Measurements from ENCODE around the gene SNAPIN. TPM values are rescaled to one million over a fixed set of nuclear protein-coding genes. Genes with fewer than 3 reads are reported as not detected.

SNAPIN gene
- total and polyA plus RNA-seq, 9 of the 15 experiments (the other 6 are each of a cell fraction or from before 2014, with no cell fraction given) = 11.2 to 43.9 (median 32.3) TPM

DNA sequence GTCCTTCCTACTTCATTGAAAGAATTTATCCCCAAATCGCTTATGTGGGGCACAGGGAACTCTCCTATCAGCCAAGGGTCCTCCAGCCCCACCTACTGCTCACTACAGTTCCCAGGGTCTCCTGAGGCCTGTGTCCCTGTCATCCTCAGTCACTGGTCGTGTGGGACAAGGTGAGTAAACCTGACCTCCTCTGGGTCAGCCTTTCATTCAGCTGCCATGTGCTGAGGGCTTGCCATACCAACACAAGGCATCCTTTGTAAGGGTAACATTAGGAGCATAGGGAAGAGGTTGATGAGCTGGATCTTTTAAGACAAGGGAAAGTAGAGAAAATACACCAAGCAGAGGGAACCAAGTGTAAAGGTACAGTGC, 11.2 kb upstream of the SNAPIN start (continued):
- TF ChIP-seq, protein P1, sequence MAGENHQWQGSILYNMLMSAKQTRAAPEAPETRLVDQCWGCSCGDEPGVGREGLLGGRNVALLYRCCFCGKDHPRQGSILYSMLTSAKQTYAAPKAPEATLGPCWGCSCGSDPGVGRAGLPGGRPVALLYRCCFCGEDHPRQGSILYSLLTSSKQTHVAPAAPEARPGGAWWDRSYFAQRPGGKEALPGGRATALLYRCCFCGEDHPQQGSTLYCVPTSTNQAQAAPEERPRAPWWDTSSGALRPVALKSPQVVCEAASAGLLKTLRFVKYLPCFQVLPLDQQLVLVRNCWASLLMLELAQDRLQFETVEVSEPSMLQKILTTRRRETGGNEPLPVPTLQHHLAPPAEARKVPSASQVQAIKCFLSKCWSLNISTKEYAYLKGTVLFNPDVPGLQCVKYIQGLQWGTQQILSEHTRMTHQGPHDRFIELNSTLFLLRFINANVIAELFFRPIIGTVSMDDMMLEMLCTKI (IDR thresholded peaks at IDR 0.05; ENCODE audit: partially characterized antibody) = no peak
- TF ChIP-seq, protein P2, sequence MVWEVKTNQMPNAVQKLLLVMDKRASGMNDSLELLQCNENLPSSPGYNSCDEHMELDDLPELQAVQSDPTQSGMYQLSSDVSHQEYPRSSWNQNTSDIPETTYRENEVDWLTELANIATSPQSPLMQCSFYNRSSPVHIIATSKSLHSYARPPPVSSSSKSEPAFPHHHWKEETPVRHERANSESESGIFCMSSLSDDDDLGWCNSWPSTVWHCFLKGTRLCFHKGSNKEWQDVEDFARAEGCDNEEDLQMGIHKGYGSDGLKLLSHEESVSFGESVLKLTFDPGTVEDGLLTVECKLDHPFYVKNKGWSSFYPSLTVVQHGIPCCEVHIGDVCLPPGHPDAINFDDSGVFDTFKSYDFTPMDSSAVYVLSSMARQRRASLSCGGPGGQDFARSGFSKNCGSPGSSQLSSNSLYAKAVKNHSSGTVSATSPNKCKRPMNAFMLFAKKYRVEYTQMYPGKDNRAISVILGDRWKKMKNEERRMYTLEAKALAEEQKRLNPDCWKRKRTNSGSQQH (CRISPR knock-in tag; IDR thresholded peaks at IDR 0.05) = no peak
- TF ChIP-seq ZNF347 (CRISPR knock-in tag; IDR thresholded peaks at IDR 0.05; ENCODE audit: low read depth) (no peak), POLR2AphosphoS2 (IDR thresholded peaks at IDR 0.05; ENCODE audit: low read length) (peak; percentile 86; the same call in 1 of the 2 replicates), MTA1 (IDR thresholded peaks at IDR 0.05; ENCODE audit: borderline replicate concordance) (no peak), ZFX (CRISPR knock-in tag; IDR thresholded peaks at IDR 0.05) (no peak), RNF2 (IDR thresholded peaks at IDR 0.05) (no peak), RCOR1 (IDR thresholded peaks at IDR 0.05; ENCODE audit: borderline replicate concordance in 1 of 2, low read depth in 2 of 2, low read length in 2 of 2) (no peak), ZNF212 (CRISPR knock-in tag; IDR thresholded peaks at IDR 0.05) (no peak)
- TF ChIP-seq, protein P3, sequence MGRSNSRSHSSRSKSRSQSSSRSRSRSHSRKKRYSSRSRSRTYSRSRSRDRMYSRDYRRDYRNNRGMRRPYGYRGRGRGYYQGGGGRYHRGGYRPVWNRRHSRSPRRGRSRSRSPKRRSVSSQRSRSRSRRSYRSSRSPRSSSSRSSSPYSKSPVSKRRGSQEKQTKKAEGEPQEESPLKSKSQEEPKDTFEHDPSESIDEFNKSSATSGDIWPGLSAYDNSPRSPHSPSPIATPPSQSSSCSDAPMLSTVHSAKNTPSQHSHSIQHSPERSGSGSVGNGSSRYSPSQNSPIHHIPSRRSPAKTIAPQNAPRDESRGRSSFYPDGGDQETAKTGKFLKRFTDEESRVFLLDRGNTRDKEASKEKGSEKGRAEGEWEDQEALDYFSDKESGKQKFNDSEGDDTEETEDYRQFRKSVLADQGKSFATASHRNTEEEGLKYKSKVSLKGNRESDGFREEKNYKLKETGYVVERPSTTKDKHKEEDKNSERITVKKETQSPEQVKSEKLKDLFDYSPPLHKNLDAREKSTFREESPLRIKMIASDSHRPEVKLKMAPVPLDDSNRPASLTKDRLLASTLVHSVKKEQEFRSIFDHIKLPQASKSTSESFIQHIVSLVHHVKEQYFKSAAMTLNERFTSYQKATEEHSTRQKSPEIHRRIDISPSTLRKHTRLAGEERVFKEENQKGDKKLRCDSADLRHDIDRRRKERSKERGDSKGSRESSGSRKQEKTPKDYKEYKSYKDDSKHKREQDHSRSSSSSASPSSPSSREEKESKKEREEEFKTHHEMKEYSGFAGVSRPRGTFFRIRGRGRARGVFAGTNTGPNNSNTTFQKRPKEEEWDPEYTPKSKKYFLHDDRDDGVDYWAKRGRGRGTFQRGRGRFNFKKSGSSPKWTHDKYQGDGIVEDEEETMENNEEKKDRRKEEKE (IDR thresholded peaks at IDR 0.05; ENCODE audit: borderline replicate concordance in 1 of 2, control insufficient read depth in 1 of 2, low read depth in 2 of 2, low read length in 1 of 2) = no peak
- TF ChIP-seq, protein P4, sequence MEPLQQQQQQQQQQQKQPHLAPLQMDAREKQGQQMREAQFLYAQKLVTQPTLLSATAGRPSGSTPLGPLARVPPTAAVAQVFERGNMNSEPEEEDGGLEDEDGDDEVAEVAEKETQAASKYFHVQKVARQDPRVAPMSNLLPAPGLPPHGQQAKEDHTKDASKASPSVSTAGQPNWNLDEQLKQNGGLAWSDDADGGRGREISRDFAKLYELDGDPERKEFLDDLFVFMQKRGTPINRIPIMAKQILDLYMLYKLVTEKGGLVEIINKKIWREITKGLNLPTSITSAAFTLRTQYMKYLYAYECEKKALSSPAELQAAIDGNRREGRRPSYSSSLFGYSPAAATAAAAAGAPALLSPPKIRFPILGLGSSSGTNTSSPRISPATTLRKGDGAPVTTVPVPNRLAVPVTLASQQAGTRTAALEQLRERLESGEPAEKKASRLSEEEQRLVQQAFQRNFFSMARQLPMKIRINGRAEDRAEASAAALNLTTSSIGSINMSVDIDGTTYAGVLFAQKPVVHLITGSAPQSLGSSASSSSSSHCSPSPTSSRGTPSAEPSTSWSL (CRISPR knock-in tag; IDR thresholded peaks at IDR 0.05; ENCODE audit: borderline replicate concordance) = no peak
- TF ChIP-seq, protein P5, sequence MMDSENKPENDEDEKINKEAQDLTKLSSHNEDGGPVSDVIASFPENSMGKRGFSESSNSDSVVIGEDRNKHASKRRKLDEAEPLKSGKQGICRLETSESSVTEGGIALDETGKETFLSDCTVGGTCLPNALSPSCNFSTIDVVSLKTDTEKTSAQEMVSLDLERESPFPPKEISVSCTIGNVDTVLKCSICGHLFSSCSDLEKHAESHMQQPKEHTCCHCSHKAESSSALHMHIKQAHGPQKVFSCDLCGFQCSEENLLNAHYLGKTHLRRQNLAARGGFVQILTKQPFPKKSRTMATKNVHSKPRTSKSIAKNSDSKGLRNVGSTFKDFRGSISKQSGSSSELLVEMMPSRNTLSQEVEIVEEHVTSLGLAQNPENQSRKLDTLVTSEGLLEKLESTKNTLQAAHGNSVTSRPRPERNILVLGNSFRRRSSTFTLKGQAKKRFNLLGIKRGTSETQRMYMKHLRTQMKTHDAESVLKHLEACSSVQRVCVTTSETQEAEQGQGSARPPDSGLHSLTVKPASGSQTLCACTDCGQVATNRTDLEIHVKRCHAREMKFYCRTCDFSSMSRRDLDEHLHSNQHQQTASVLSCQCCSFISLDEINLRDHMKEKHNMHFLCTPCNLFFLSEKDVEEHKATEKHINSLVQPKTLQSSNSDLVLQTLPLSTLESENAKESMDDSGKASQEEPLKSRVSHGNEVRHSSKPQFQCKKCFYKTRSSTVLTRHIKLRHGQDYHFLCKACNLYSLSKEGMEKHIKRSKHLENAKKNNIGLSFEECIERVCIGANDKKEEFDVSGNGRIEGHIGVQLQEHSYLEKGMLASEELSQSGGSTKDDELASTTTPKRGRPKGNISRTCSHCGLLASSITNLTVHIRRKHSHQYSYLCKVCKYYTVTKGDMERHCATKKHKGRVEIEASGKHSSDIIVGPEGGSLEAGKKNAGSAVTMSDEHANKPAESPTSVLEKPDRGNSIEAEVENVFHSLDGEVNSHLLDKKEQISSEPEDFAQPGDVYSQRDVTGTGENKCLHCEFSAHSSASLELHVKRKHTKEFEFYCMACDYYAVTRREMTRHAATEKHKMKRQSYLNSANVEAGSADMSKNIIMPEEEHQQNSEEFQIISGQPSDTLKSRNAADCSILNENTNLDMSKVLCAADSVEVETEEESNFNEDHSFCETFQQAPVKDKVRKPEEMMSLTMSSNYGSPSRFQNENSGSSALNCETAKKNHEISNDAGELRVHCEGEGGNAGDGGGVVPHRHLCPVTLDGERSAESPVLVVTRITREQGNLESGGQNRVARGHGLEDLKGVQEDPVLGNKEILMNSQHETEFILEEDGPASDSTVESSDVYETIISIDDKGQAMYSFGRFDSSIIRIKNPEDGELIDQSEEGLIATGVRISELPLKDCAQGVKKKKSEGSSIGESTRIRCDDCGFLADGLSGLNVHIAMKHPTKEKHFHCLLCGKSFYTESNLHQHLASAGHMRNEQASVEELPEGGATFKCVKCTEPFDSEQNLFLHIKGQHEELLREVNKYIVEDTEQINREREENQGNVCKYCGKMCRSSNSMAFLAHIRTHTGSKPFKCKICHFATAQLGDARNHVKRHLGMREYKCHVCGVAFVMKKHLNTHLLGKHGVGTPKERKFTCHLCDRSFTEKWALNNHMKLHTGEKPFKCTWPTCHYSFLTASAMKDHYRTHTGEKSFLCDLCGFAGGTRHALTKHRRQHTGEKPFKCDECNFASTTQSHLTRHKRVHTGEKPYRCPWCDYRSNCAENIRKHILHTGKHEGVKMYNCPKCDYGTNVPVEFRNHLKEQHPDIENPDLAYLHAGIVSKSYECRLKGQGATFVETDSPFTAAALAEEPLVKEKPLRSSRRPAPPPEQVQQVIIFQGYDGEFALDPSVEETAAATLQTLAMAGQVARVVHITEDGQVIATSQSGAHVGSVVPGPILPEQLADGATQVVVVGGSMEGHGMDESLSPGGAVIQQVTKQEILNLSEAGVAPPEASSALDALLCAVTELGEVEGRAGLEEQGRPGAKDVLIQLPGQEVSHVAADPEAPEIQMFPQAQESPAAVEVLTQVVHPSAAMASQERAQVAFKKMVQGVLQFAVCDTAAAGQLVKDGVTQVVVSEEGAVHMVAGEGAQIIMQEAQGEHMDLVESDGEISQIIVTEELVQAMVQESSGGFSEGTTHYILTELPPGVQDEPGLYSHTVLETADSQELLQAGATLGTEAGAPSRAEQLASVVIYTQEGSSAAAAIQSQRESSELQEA (IDR thresholded peaks at IDR 0.05; ENCODE audit: low read depth) = no peak

Measured in K562 (cell line).